Measurements from ENCODE around the gene PCDHB5.
A peak's percentile ranks its signal among the peaks of the same experiment; 100 is the strongest.
"Not testable (repeated sequence)": the region's sequence is repeated elsewhere in the genome, so short reads cannot be mapped to it uniquely, and the experiment has no call there.

The PCDHB5 gene

GRCh38 chr5:141155540-141156374, 20.8 kb downstream of the PCDHB5 start:
- no peak for DNase-seq

GRCh38 chr5:141157356-141157755, 22.4 kb downstream of the PCDHB5 start:
- DNase-seq, result not testable (repeated sequence)

- DNase-seq, result not testable (repeated sequence)
Measured at GRCh38 chr5:141157901-141158300, 22.9 kb downstream of the PCDHB5 start.

- DNase-seq, result no peak
Measured at GRCh38 chr5:141172381-141173204, 37.6 kb downstream of the PCDHB5 start, which contains the start of gene PCDHB7. Gene PCDHB7, plus strand, starts transcription at chr5:141172644. Its CDS starts 192 bp downstream, at chr5:141172836.

- DNase-seq, result not testable (repeated sequence)
Measured at GRCh38 chr5:141174291-141175104, 39.5 kb downstream of the PCDHB5 start.

- no peak for DNase-seq
Measured at GRCh38 chr5:141175933-141176332, 40.9 kb downstream of the PCDHB5 start.

GRCh38 chr5:141177577-141178191, 42.7 kb downstream of the PCDHB5 start, which contains the start of gene PCDHB8:
Gene PCDHB8, plus strand, starts transcription at chr5:141177790. Its CDS starts 245 bp downstream, at chr5:141178035.
- peak; percentile 6 for DNase-seq

GRCh38 chr5:141179371-141179770, 44.4 kb downstream of the PCDHB5 start:
- not testable (repeated sequence) for DNase-seq

GRCh38 chr5:141179876-141180275, 44.9 kb downstream of the PCDHB5 start:
- DNase-seq, result not testable (repeated sequence)

- DNase-seq, result no peak
Measured at GRCh38 chr5:141180313-141180712, 45.3 kb downstream of the PCDHB5 start.

GRCh38 chr5:141182248-141182647, 47.2 kb downstream of the PCDHB5 start, which contains the start of gene PCDHB16:
Gene PCDHB16, plus strand, starts transcription at chr5:141182387. Its CDS starts 173 bp downstream, at chr5:141182560.
- DNase-seq, result no peak

- not testable (repeated sequence) for DNase-seq
Measured at GRCh38 chr5:141184117-141184855, 49.3 kb downstream of the PCDHB5 start.

- DNase-seq, result no peak
Measured at GRCh38 chr5:141186897-141187512, 52.0 kb downstream of the PCDHB5 start, which contains the start of gene PCDHB9. Gene PCDHB9, plus strand, starts transcription at chr5:141187161. Its CDS starts 158 bp downstream, at chr5:141187319.
